CD4-positive, alpha-beta T cell treated with Interleukin-12 subunit alpha and Interleukin-12 subunit beta, for 1 hour (primary cell): ENCODE results near the gene IQGAP2.
"Not testable (repeated sequence)": the region's sequence is repeated elsewhere in the genome, so short reads cannot be mapped to it uniquely, and the experiment has no call there.

Experiments
- DNase-seq: peaks from one replicate; pipeline ENCODE4 v3.0.0-alpha.2; 2020

Gene IQGAP2

DNA sequence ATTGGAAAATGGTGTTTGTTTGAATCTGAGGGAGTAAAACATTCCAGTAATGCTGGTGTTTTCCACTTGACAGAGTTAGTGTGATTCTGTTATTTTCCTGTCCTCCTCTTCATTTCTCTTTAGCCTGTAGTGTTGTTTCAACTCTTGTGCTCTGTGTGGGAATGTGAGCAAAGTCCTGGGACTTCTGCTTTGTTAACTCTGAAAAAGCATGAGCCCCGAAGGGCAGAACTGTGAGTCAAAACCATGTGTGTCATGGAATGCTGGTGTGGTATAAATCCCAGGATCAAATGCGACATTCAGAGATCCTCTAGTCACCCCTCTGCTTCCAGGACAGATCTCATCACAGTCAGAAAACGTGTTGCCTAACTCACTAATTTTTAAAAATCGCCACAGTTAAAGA lies 321.8 kb downstream of the IQGAP2 start:
- DNase-seq = no peak

DNA sequence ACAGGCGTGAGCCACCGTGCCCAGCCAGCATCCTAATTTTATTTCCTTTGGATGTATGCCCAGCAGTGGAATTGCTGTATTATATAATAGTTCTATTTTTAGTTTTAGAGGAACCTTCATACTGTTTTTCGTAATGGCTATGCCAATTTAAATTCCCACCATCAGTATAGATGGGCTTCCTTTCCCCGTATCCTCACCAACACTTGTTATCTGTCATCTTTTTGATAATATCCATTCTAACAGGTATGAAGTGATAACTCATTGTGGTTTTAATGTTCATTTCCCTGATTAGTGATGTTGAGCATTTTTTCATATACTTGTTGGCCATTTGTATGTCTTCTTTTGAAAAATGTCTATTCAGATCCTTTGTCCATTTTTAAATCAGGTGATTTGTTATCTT lies 325.9 kb downstream of the IQGAP2 start:
- DNase-seq = no peak

DNA sequence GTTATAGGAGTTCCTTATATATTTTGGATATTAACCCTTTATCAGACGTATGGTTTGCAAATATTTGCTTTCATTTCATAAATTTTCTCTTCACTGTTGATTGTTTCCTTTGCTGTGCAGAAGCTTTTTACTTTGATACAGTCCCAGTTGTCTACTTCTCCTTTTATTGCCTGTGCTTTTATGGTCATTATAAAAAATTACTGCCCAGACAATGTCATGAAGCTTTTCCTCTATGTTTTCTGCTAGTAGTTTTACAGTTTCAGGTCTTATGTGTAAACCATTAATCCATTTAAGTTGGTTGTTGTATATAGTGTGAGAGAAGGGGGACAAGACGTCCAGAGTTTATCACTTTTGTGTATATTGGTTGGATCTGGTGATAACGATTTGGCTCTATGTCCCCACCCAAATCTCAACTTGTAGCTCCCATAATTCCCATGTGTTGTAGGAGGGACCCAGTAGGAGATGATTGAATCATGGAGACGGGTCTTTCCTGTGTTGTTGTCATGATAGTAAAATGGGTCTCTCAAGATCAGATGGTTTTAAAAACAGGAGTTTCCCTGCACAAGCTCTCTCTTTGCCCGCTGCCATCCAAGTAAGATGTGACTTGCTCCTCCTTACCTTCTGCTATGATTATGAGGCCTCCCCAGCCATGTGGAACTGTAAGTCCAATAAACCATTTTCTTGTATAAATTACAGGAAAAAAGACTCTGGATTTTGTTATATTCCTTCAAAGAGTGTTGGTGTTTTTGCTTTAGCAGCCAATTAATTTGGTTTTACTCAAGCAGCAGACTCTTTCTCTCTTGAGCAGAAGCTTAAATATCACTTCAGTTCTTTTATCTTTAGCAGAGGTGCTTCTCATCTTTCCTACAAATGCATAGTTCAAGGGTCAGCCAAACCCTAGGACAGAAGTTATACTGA lies 326.5 kb downstream of the IQGAP2 start:
- DNase-seq = no peak

DNA sequence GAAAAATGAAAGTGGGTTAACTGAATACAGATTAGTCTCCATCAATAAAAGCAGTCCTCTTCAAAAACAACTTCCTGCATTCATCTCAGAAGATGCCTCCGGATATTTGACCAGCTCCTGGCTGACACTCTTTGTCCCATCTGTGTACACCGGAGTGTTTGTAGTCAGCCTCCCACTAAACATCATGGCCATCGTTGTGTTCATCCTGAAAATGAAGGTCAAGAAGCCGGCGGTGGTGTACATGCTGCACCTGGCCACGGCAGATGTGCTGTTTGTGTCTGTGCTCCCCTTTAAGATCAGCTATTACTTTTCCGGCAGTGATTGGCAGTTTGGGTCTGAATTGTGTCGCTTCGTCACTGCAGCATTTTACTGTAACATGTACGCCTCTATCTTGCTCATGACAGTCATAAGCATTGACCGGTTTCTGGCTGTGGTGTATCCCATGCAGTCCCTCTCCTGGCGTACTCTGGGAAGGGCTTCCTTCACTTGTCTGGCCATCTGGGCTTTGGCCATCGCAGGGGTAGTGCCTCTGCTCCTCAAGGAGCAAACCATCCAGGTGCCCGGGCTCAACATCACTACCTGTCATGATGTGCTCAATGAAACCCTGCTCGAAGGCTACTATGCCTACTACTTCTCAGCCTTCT lies 329.4 kb downstream of the IQGAP2 start:
- peak; percentile 28 for DNase-seq

DNA sequence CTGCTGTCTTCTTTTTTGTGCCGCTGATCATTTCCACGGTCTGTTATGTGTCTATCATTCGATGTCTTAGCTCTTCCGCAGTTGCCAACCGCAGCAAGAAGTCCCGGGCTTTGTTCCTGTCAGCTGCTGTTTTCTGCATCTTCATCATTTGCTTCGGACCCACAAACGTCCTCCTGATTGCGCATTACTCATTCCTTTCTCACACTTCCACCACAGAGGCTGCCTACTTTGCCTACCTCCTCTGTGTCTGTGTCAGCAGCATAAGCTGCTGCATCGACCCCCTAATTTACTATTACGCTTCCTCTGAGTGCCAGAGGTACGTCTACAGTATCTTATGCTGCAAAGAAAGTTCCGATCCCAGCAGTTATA lies 329.9 kb downstream of the IQGAP2 start:
- peak; percentile 77 for DNase-seq

DNA sequence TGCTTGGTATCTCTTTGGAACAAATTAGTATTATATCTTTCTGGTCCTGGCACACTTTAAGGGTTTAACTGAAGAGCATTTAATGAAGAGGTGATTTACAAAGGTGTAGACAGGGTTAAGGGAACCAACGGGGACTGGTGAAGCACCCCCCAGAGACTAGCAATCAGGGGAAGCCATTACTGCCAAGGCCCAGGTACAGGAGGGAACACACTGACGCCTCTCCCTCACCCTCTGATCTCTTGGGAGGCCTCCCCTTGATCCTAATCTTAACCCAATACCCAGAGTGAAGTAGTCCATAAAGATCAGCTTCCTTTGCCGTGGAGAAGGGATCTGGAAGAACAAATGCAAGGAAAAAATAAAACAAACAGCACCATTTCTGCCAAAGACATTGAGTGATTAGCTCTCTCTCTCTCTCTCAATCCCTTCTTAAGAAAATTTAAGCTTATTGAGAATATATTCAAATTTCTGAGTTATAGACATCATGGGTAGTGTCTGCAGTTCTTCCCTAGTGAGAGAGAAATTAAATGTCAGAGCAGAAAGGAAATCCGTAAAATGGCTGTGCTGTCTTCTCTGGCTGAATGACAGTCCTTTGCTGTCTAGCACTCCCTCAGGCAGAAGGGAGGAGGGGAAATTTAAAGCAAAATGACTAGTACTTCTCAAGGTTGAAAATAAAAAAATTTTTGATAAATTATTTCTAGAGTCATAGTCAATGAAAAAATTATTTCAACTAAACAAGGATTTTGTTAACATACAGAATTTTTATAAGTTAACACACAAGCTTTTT lies 332.9 kb downstream of the IQGAP2 start:
- DNase-seq = peak; percentile 22

DNA sequence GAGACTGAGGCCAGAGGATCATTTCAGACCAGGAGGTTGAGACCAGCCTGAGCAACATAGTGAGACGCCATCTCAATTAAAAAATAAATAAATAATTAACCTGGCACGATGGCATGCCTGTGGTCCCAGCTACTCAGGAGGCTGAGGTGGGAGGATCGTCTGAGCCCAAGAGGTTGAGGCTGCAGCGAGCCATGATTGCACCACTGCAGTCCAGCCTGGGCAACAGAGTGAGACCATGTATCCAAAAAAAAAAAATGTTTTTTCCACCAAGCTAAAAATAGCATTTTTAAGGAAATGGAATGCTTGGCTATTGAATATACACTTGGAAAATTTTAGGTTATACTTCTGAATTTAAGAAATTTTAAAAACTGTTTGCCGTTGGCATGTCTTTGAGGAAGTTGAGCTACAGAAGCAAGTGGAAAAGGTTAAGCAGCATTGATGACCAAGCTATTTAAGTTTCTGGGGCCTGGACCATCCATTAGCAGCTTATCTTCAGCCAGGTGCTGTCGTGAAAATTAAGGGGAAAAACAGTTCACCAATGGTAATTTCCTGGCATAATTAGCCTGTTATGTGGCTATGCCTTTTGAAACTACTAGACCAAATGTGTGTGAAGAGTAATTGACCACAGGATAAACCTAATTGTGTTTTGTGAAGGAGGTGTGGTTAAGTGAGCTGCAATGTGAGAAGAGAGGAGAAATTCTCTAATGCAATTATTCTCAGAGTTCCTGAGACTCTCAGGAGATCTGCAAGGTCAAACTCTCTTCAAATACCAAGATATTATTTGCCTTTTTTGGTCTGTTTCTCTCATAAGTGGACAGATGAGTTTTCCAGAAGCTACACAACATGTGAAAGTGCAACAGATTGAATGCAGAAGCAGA lies 333.8 kb downstream of the IQGAP2 start:
- peak; percentile 40 for DNase-seq

DNA sequence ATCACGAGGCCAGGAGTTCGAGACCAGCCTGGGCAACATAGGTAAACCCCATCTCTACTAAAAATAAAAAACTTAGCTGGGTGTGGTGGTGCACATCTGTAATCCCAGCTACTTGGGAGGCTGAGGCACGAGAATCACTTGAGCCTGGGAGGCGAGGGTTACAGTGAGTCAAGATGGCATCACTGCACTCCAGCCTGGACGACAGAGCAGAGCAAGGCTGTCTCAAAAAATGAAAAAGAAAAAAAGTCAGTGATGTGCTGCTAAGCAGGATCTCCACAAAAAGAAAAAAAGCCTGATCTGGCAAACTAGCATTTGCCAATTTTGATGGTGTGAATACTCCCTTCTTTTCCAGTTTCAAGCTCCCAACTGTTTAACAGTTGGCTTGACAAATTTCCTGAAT lies 334.8 kb downstream of the IQGAP2 start:
- no peak for DNase-seq

DNA sequence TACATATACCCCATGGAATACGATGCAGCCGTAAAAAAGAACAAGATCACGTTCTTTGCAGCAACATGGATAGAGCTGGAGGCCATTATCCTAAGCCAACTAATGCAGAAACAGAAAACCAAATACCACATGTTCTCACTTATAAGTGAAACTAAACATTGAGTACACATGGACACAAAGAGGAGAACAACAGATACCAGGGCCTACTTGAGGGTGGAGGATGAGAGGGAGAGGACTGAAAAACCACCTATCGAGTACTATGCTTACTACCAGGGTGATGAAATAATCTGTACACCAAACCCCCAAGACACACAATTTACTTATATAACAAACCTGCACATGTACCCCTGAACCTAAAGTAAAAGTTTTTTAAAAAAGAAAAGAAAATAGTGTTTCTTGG lies 338.4 kb downstream of the IQGAP2 start:
- DNase-seq = not testable (repeated sequence)

DNA sequence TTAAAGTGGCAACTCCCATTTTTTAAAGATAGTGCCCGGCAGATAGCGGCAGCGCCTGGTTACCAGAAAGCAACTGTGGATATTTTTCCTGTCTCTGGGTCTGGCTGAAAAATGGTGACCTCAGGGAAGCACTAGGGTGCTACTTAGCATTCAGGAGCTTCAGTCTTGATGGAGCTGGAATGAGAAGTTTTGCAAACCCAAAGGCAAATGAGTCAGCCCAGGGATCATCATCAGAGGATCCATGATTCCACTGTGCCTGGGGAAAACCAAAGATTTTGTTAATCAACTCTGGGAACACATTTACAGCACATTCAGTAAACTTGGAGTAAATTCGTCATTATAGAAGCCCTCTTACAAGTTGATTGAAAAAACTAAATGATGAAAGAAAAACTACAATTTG lies 339.5 kb downstream of the IQGAP2 start:
- no peak for DNase-seq

DNA sequence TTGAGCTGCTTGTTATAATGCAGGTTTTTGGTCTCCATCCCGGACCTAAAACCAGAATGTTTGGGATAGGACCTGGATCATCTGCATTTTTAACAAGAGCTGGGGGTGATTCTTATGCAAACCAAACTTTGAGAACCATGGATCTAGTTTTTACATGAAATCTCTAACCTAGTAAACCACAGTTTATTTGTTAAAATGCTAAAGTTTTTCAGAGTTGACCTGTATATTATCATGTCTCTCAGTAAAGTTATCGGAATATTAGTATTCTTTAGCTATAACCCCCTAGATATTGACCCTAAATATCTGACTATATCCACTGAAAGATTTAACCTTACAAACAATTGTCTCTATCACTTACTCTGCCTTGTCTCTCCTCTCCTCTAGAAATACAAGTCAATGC lies 341.5 kb downstream of the IQGAP2 start:
- no peak for DNase-seq

DNA sequence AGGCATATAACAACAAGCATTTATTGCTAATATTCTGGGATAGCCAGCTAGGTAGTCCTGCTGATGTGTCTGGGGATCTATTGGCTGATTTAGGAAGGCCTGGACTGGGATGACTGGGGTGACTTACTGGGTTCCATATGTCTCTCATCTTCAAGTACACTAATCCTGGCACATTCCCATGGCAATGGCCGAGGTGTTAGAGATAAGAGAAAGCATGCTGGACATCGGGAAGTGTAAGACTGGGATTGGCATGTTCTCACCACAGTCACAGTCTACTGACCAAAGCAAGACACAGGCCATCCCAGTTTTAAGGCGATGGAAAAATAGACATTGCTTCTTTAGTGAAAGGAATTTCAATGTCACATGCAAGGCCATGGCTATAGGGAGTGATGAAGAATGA lies 342.6 kb downstream of the IQGAP2 start:
- DNase-seq = no peak

DNA sequence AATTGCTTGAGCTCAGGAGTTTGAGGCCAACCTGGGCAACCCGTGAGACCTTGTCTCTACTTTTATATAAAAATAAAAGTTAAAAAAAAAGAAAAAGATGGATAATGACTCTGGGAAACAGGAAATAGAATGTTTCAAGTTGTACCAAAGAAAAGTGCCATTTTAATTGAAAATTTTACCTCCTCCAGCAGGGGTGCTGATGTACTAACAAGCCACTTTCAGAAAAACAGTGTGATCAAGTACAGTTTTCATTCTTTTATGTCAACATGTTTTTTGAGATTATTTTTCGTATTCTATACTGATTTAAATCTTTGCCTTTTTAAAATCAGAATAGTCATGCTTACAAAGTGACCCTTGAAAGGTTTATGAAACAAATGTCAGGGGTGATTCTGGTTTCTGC lies 343.6 kb downstream of the IQGAP2 start:
- DNase-seq = no peak

DNA sequence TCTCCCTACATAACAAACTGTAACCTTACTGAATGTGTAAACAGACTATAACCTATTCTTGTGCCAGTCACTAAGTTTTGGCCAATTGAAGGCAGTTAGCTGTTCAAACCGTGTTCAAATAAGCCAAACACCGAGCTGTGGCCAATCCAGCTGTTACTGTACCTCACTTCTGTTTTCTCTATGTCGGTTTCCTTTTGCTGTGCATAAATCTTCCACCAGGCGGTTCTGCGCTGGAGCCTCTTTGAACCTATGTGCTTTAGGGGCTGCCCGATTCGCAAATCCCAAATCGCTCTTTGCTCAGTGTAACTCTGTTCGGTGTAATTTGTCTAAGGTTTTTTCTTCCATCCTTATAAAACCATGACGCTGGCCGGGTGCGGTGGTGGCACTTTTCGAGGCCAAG lies 344.6 kb downstream of the IQGAP2 start:
- DNase-seq = no peak

DNA sequence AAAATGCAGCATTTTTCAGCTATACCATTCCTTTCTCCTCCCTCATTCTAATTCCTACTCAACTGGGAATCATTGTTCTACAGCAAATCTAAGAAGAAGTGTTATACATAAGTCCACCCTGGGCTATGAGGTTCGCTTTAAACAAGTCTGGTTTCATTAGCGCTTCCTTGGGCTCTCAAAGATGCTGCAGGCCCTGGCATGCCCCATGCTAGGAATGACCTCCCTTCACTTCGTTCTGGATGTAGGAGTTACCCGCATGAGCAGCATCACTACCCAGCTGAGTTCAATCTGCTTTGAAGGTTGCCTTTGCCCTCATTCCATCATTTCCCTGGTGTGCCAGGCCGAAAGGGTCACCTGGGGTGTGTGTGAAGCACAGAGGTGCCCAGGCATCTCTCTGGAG lies 348.2 kb downstream of the IQGAP2 start:
- DNase-seq = no peak

DNA sequence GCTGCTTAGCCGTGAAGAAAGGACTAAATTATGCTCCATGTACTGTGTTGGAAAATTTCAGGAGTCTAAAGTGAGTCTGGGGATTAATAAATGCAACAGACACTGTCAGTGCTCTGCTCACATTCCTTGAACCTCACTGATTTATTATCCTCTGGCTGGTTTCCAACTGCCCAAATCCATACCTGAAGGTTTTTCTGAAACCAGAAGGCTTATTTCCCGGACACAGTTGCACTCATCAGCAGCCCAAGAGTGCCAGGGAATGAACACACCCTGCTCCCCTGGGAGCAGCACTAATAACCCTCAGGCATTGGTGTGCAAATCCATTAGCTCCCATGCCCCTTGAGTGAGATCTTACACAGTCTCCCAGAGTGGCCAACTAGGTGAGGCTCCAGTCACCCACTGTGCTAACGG lies 351.6 kb downstream of the IQGAP2 start:
- DNase-seq = no peak

DNA sequence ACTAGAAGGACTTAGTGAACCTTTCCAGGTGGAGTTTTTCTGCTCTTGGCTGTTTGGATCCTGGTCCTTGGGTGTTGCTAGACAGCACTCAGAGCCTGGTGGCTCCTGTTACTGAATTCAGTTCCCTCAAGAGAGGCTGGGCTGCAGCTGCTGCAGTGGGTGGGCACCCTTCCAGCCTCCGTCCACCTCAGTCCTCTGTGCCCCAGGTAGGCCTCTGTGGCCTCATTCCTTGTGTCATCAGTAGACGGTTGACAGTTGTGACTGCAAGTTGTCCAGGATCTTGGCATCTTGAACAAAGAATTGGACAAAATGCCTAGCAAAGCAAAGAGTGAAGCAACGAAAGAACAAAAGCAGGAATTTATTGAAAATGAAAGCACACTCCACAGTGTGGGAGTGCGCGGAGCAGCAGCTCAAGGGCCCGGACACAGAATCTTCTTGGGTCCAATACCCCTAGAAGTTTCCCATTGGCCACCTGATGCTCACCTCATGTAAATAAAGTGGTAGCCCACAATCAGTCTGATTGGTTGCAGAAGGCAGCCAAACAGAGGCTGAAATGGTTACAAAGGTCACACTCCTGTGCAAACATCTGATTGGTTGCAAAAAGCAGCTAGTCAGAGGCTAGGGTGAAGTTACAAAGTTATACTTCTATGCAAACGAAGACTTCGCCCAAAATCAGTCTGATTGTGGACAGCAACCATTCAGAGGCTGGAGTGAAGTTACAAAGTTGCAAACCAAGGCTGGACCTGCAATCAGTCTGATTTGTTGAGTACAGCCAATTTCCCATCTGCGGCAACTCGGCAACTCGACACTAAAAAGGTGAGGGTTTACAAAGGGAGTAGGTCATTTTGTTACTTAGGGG lies 352.9 kb downstream of the IQGAP2 start:
- DNase-seq = no peak

DNA sequence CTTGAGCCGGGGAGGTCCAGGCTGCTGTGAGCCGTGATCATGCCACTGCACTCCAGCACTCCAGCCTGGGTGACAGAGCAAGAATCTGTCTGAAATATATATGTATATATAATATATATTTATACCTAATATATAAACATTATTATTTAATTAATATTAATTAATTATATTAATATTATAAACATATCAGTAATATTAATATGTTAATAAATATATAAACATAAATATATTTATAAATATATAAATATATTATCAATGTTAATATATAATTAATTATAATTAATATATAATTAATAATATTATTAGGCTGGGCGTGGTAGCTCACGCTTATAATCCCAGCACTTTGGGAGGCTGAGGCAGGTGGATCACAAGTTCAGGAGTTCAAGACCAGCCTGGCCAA lies 354.0 kb downstream of the IQGAP2 start:
- DNase-seq = no peak
